GM21360 (cell line): ENCODE measurements around the gene GRAMD2B.
"Not testable (repeated sequence)": the region's sequence is repeated elsewhere in the genome, so short reads cannot be mapped to it uniquely, and the experiment has no call there.

Source experiments
- ATAC-seq: cut with Tn5 transposase; IDR thresholded peaks from one replicate; pipeline ENCODE4 v1.9.1; 2021; ENCODE audit warnings: mild to moderate bottlenecking, moderate library complexity; ENCODE audit not compliant: unreplicated experiment

GRAMD2B gene

GRCh38 chr5:126508962-126509279 is 85.7 kb downstream of the GRAMD2B start:
- no peak for ATAC-seq

DNA sequence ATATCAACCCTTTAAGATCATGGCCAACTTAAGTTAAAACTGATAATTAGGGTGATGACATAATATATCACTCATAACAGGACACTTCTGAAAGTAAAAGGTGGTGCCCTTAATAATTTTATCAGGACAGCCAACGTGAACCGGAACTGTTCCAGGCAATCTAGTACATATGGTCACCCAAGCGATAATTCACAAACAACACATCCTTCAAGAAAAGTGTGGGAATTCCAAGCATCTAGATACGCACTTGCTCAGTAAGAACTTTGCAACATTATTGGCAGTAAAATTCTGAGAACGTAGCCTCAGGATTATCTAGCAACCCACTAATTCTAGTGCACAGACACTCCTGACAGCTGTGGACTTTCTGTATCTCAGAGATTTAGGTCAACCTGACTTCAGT is 86.1 kb downstream of the GRAMD2B start:
- ATAC-seq = no peak

DNA sequence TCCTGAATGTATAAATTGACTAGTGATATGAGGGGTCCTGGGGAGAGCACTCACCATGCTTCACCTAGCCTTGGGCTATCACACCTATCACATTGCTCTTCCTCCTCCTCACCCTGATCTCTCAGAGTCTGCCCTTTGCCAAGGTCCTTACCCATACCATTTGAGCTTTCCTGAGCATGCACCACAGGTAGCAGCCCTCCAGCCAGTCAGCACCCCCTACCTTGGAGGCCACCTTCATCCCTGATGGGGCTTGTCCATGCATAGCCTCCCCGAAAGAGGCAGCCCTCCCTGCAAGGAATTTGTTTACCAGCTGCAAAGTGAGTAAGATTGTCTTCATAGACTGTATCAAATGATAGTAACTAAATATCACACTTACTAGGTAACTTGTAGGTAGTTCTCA is 88.8 kb downstream of the GRAMD2B start:
- ATAC-seq = no peak

DNA sequence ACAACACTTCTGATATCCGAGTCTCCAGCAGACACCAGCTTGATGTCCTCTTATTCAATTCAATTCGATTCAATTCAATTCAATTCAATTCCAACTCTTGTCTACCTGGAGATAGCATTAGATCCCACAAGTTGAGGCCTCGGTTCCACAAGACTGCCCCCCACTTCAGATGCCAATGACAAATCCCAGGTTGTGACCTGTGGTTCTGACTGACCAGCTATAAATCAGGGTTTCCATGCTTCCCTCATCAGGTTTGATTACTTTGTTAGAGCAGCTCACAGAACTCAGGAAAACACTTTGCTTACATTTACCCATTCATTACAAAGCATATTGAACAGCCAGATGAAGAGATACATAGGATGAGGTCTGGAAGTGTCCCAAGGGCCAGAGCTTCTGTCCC is 89.2 kb downstream of the GRAMD2B start:
- ATAC-seq = no peak

DNA sequence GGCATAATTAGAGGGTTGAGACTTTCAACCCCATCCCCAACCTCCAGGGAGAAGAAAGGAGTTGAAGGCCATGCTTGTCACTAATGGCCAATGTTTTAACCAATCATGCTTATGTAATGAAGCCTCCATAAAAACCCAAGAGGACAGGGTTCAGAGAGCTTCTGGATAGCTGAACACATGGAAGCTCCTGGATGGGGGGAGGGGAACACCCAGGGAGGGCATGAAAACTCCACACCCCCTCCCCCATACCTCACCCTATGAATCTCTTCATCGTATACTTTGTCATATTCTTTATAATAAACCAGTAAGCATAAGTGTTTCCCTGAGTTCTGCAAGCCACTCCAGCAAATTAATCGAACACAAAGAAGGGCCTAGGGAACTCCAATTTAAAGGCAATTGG is 90.1 kb downstream of the GRAMD2B start:
- no peak for ATAC-seq

- no peak for ATAC-seq
Observed at GRCh38 chr5:126513703-126514102, 90.5 kb downstream of the GRAMD2B start.

DNA sequence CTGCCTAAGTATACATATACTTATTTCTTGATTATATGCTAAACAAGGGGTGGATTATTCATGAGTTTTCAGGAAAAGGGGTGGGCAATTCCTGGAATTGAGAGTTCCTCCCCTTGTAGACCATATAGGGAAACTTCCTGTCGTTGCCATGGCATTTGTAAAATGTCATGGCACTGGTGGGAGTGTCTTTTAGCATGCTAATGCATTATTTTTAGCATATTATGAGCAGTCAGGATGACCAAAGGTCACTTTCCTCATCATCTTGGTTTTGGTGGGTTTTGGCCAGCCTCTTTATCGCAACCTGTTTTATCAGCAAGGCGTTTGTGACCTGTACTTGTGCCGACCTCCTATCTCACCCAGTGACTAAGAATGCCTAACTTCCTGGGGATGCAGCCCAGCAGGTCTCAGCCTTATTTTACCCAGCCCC is 90.9 kb downstream of the GRAMD2B start:
- no peak for ATAC-seq

DNA sequence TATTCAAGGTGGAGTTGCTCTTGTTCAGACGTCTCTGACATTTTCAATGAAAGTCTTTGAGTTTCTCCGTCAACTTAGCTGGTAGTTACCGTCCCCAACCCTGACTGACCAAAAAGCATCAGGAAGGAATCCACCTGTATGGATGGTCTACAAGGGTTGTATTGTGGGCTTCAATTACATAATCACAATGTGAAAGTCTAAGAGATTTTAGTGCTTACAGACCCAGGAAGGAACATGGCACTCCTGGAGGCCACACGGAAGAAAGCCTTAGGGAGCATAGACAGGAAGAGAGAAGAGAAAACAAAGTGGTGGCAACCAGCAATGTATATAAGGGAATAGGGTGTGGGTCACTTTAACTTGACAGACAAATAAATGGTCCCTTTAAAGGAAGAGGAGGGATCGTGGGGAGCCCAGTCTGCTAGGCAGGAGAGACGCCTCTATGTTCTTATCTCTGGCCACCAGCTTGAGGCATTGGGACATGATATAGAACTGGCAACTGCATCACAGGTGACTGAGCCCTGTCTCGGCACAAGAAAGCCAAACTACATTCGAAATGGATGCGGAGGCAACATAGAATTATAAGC is 91.4 kb downstream of the GRAMD2B start:
- no peak for ATAC-seq

- no peak for ATAC-seq
Observed at GRCh38 chr5:126515337-126515736, 92.1 kb downstream of the GRAMD2B start.

DNA sequence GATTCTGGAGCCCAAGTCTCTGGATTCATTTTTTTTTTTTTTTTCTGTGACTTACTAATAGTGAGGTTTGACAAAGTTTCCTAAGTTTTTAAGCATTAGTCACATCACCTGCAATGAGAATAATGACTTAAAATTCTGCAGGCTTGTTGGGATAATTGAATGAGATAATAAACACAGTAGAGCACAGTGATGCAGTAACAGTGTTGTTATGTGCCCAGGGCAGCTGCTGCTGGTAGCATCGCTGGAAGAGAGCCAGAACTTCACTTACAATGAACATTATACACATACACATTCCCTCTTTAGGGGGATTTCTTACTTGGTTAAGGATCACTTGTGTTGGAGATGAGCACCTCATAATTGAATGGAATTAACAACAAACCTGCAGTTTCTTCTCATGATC is 92.9 kb downstream of the GRAMD2B start:
- ATAC-seq = no peak

DNA sequence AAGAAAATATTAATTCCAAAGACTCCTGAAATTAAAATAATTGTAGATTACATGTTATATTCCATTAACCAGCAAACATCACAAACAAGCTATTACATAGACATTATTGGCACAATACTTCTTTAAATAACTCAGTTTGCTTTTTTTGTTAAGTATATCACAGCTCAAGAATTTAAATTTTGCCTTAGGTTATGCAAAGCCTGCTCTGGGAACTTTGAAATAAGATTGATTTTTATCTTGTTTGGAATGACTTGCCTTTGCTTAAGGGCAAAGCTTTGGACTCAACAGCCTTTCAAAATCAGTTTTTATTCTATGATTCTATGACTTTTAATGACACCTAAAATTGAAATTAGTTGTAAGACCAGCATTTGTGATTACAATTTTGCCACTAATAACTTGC is 93.6 kb downstream of the GRAMD2B start:
- ATAC-seq = no peak

GRCh38 chr5:126519223-126519622 is 96.0 kb downstream of the GRAMD2B start:
- not testable (repeated sequence) for ATAC-seq

- no peak for ATAC-seq
Observed at GRCh38 chr5:126519637-126520592, 96.7 kb downstream of the GRAMD2B start.

- no peak for ATAC-seq
Observed at GRCh38 chr5:126520593-126520953, 97.4 kb downstream of the GRAMD2B start.

- ATAC-seq = no peak
Observed at GRCh38 chr5:126521130-126521529, 97.9 kb downstream of the GRAMD2B start.

- no peak for ATAC-seq
Observed at GRCh38 chr5:126523818-126524510, 100.8 kb downstream of the GRAMD2B start.

- no peak for ATAC-seq
Observed at GRCh38 chr5:126525630-126526245, 102.5 kb downstream of the GRAMD2B start.

GRCh38 chr5:126526493-126526892 is 103.3 kb downstream of the GRAMD2B start:
- ATAC-seq = no peak

GRCh38 chr5:126527158-126527557 is 103.9 kb downstream of the GRAMD2B start:
- no peak for ATAC-seq

DNA sequence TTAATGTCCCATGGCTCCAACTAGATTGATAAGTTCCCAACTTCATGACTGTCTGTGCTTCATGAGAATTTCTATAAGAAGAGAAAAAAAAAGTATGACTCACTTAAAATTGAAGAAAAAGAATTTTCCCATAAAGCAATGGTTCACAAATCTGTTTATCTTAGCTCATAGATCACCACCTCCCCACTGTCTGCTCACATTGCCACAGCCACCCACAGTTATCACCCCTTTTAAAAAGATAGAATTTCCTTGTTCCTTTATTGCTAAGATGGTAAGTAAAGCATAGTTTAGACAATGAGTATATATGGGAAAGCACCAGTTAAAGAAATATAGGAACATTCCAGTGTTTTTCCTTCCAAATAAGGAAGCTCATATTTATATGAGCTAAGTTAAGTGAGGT is 104.7 kb downstream of the GRAMD2B start:
- no peak for ATAC-seq

- ATAC-seq = no peak
Observed at GRCh38 chr5:126531543-126532120, 108.4 kb downstream of the GRAMD2B start.
